RWPE2 (cell line): Measurements from ENCODE around the gene C2orf80.
A peak's percentile ranks its signal among the peaks of the same experiment; 100 is the strongest.
"Not testable (repeated sequence)": the region's sequence is repeated elsewhere in the genome, so short reads cannot be mapped to it uniquely, and the experiment has no call there.

Source experiments
- ATAC-seq: fragments of 200-7000 bp; cut with Tn5 transposase; 3 replicates; pipeline ENCODE4 v1.9.1; 2021; ENCODE audit warnings: low read depth
- DNase-seq: peaks from one replicate; pipeline ENCODE4 v3.0.0-alpha.2; 2020; ENCODE audit warnings: low spot score
- H3K27ac ChIP-seq: fragments of 450-650 bp; 2 replicates; pipeline ENCODE4 v1.5.1; 2017; ENCODE audit warnings: mild to moderate bottlenecking; ENCODE audit not compliant: poor library complexity, severe bottlenecking
- H3K27me3 ChIP-seq: fragments of 250-450 bp; sonication (Bioruptor Pico); 2 replicates; pipeline ENCODE4 v1.5.1; 2021; ENCODE audit warnings: mild to moderate bottlenecking, moderate library complexity; ENCODE audit not compliant: insufficient read depth, poor library complexity, severe bottlenecking
- H3K36me3 ChIP-seq: fragments of 250-450 bp; sonication (Bioruptor Pico); 2 replicates; pipeline ENCODE4 v1.5.1; 2020; ENCODE audit warnings: low read depth, mild to moderate bottlenecking, moderate library complexity
- H3K4me1 ChIP-seq: fragments of 250-450 bp; sonication (Bioruptor Pico); 2 replicates; pipeline ENCODE4 v1.5.1; 2021; ENCODE audit warnings: mild to moderate bottlenecking, moderate library complexity; ENCODE audit not compliant: insufficient read depth, poor library complexity, severe bottlenecking
- H3K4me3 ChIP-seq: fragments of 250-450 bp; sonication (Bioruptor Pico); 2 replicates; pipeline ENCODE4 v1.5.1; 2021; ENCODE audit warnings: mild to moderate bottlenecking, moderate library complexity; ENCODE audit not compliant: severe bottlenecking
- H3K9me3 ChIP-seq: fragments of 250-450 bp; sonication (Bioruptor Pico); 2 replicates; pipeline ENCODE4 v1.5.1; 2021; ENCODE audit warnings: mild to moderate bottlenecking, moderate library complexity; ENCODE audit not compliant: severe bottlenecking
- TF ChIP-seq, protein P1 (sequence below): fragments of 450-650 bp; IDR thresholded peaks from one replicate; pipeline ENCODE4 v1.5.1; 2017; ENCODE audit warnings: mild to moderate bottlenecking, moderate library complexity; ENCODE audit not compliant: poor library complexity, severe bottlenecking

The C2orf80 gene

DNA sequence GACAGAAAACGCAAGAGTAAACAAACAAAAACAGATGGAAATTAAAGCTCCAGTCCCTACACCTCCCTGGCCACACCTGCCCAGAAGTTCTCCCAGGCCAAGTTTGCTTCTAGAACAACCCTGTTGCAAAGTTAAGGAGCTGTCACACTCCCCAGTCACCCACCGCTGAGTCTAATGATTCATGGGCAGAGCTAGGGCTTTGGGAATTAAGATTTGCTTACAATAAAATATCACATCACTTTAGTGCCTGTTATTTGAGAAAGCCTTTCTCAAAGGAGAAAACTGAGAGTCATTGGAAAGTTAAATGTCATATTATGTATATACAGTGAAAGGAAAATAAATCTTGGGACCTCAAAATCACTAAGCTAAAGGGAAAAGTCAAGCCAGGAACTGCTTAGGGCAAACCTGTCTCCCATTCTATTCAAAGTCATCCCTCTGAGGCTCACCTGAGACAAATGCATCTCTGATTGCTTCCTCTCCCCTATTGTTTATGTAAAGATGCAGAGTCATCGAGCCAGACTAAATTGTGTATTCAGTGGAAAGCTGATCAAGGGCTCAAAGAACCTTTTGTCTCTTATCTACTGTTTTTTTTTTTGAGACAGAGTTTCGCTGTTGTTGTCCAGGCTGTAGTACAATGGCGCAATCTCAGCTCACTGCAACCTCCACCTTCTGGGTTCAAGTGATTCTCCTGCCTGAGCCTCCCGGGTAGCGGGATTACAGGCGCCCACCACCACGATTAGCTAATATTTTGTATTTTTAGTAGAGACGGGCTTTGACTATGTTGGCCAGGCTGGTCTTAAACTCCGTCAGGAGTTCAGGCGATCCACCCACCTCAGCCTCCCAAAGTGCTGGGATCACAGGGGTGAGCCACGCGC, 46.7 kb downstream of the C2orf80 start:
- ATAC-seq (no peak), DNase-seq (no peak)
- H3K27me3 ChIP-seq = no peaks in the 10 kb centered on the region
- no peak overlapping the region for H3K27ac ChIP-seq
- peaks cover 3% of the 10 kb centered on the region for H3K4me1 ChIP-seq
- no peaks in the 10 kb centered on the region for H3K9me3 ChIP-seq
- no peaks in the 10 kb centered on the region for H3K36me3 ChIP-seq
- no peak overlapping the region for H3K4me3 ChIP-seq
- TF ChIP-seq, protein P1, sequence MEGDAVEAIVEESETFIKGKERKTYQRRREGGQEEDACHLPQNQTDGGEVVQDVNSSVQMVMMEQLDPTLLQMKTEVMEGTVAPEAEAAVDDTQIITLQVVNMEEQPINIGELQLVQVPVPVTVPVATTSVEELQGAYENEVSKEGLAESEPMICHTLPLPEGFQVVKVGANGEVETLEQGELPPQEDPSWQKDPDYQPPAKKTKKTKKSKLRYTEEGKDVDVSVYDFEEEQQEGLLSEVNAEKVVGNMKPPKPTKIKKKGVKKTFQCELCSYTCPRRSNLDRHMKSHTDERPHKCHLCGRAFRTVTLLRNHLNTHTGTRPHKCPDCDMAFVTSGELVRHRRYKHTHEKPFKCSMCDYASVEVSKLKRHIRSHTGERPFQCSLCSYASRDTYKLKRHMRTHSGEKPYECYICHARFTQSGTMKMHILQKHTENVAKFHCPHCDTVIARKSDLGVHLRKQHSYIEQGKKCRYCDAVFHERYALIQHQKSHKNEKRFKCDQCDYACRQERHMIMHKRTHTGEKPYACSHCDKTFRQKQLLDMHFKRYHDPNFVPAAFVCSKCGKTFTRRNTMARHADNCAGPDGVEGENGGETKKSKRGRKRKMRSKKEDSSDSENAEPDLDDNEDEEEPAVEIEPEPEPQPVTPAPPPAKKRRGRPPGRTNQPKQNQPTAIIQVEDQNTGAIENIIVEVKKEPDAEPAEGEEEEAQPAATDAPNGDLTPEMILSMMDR = no peak

DNA sequence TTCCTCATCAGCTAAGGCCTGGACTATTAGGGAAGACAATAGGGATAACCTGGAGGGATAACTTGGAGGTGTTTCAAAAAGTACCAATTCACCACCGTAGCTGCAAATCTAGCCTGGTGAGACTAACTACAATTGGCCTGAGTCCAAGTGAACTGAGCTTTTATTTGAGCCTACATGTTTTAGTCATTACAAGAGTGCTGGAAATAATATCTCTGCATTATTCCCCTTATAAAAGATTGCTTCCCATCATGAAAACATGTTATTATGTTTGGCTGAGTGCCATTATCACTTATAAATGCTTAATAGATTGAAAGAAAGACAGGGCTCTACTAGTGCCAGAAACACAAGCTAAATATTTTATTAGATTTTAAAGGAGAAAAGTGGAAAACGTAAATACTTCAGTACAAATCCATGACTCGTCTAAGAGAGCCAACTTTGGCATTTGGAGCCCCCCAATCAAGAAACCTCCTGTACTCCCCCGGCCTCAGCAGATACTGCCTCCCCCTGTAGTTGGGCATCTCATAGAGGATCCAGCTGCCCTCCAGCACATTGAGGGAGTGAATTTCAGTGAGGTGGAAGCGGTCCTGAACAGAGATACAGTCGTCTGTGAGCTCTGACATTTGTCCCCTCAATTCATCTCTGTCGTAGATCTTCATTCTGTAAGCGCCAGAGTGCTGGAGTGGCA, 47.4 kb downstream of the C2orf80 start:
- DNase-seq (no peak), ATAC-seq (peak; percentile 45; the same call in 2 of the 3 replicates)
- H3K27me3 ChIP-seq = no peaks in the 10 kb centered on the region
- H3K27ac ChIP-seq = no peak overlapping the region
- H3K36me3 ChIP-seq = no peaks in the 10 kb centered on the region
- TF ChIP-seq, protein P1 = no peak
- peaks cover 3% of the 10 kb centered on the region for H3K4me1 ChIP-seq
- no peak overlapping the region for H3K4me3 ChIP-seq
- H3K9me3 ChIP-seq = no peaks in the 10 kb centered on the region

DNA sequence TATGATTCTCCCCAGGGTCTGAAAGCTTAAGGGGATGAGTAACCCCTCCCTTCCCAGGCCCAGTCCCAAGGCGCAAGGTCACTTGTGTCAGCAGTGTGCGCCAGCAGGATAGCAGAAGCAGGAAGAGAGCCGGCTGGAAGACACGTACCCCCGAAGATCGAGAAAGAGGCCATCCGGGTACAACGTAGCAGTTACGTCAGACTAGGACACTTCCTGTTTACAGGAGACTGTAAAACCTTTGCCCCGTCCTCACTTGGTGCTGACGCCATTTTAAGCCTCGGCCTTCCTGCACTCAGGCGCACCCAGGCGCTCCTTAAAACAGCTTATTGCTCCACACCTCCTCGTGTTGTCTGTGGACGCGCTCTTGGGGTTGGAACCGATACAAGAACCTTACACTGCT, 50.4 kb downstream of the C2orf80 start:
- Histone ChIP-seq H3K36me3 (no peaks in the 10 kb centered on the region), H3K4me3 (no peak overlapping the region), H3K27ac (no peak overlapping the region), H3K27me3 (no peaks in the 10 kb centered on the region), H3K9me3 (no peaks in the 10 kb centered on the region), H3K4me1 (peaks cover 3% of the 10 kb centered on the region)
- TF ChIP-seq, protein P1 = no peak
- DNase-seq = no peak
- ATAC-seq = no peak

DNA sequence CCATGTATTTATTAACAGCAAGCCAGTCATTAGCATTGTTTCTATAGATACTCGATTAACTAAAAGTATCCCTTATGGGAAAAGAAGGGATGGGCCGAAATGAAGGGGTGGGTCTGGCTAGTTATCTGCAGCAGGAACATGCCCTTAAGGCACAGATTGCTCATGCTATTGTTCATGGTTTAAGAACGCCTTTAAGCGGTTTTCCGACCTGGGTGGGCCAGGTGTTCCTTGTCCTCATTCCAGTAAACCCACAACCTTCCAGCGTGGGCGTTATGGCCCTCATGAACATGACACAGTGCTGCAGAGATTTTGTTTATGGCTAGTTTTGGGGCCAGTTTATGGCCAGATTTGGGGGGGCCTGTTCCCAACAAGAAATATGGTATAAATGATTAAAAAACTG, 51.5 kb downstream of the C2orf80 start:
- H3K36me3 ChIP-seq, H3K27ac ChIP-seq, ATAC-seq, H3K4me1 ChIP-seq, H3K9me3 ChIP-seq, DNase-seq, H3K27me3 ChIP-seq, H3K4me3 ChIP-seq: not testable (repeated sequence)

DNA sequence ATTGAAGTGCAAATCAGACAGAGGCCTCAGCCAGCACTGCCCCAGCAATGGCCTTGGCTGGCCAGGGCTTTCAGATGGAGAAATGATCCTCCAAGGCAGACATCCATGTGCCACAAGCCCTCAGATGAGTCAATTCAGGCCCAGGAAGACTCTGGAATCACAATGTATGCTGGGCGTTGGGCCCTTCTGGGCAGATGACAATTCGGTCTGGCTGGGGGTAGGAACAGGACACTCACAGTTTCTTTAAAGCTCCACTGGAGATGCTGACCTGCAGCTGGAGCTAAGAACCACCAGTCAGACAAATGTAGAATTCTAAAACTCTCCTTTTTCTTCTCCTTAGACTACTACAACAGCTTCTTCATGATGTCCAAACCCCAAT, 53.1 kb downstream of the C2orf80 start:
- no peaks in the 10 kb centered on the region for H3K27me3 ChIP-seq
- H3K9me3 ChIP-seq = no peaks in the 10 kb centered on the region
- no peaks in the 10 kb centered on the region for H3K36me3 ChIP-seq
- no peaks in the 10 kb centered on the region for H3K4me1 ChIP-seq
- ATAC-seq = no peak
- no peak for DNase-seq
- H3K27ac ChIP-seq = no peak overlapping the region
- TF ChIP-seq, protein P1 = no peak
- H3K4me3 ChIP-seq = no peak overlapping the region
